NK-92 treated with Interleukin-12 subunit alpha and Interleukin-12 subunit beta, amount 100 ng/mL, for 24 hours (cell line): ENCODE measurements around the gene ACOT12.
"Not testable (repeated sequence)": the region's sequence is repeated elsewhere in the genome, so short reads cannot be mapped to it uniquely, and the experiment has no call there.

Source experiments
- DNase-seq: peaks from one replicate; lab custom pipeline; 2025; lab: John Stamatoyannopoulos, UW

The ACOT12 gene

GRCh38 chr5:81338213-81338612, 55.7 kb downstream of the ACOT12 start:
- not testable (repeated sequence) for DNase-seq

- no peak for DNase-seq
Measured at GRCh38 chr5:81337803-81338202, 56.1 kb downstream of the ACOT12 start.

- DNase-seq: no peak
Measured at GRCh38 chr5:81336556-81336955, 57.4 kb downstream of the ACOT12 start.

- DNase-seq: no peak
Measured at GRCh38 chr5:81335946-81336345, 58.0 kb downstream of the ACOT12 start.

GRCh38 chr5:81334304-81335061, 59.5 kb downstream of the ACOT12 start:
- DNase-seq: no peak

- no peak for DNase-seq
Measured at GRCh38 chr5:81326554-81326953, 67.4 kb downstream of the ACOT12 start.

- no peak for DNase-seq
Measured at GRCh38 chr5:81317536-81317935, 76.4 kb downstream of the ACOT12 start.

GRCh38 chr5:81316571-81316970, 77.4 kb downstream of the ACOT12 start:
- no peak for DNase-seq

- no peak for DNase-seq
Measured at GRCh38 chr5:81315830-81316229, 78.1 kb downstream of the ACOT12 start.

GRCh38 chr5:81315336-81315735, 78.6 kb downstream of the ACOT12 start:
- no peak for DNase-seq

GRCh38 chr5:81314581-81314980, 79.4 kb downstream of the ACOT12 start:
- DNase-seq: no peak

- no peak for DNase-seq
Measured at GRCh38 chr5:81313686-81314085, 80.2 kb downstream of the ACOT12 start.

- DNase-seq: no peak
Measured at GRCh38 chr5:81313278-81313677, 80.7 kb downstream of the ACOT12 start.

GRCh38 chr5:81310402-81311063, 83.4 kb downstream of the ACOT12 start:
- no peak for DNase-seq

GRCh38 chr5:81308836-81309235, 85.1 kb downstream of the ACOT12 start:
- no peak for DNase-seq

- DNase-seq: no peak
Measured at GRCh38 chr5:81305785-81306184, 88.1 kb downstream of the ACOT12 start.

- no peak for DNase-seq
Measured at GRCh38 chr5:81303563-81303962, 90.4 kb downstream of the ACOT12 start.

- no peak for DNase-seq
Measured at GRCh38 chr5:81302596-81302995, 91.3 kb downstream of the ACOT12 start.

- DNase-seq: peak; percentile 84
Measured at GRCh38 chr5:81301271-81302015, 92.5 kb downstream of the ACOT12 start, which contains the start of gene ZCCHC9. ZCCHC9 (plus strand) TSS chr5:81301587; CDS start chr5:81304758, 3,171 bp downstream.

GRCh38 chr5:81300921-81301270, 93.0 kb downstream of the ACOT12 start:
- no peak for DNase-seq

- DNase-seq: no peak
Measured at GRCh38 chr5:81297531-81297930, 96.4 kb downstream of the ACOT12 start.

GRCh38 chr5:81294021-81294420, 99.9 kb downstream of the ACOT12 start:
- not testable (repeated sequence) for DNase-seq

GRCh38 chr5:81292130-81292529, 101.8 kb downstream of the ACOT12 start:
- no peak for DNase-seq
